GM23338 (cell line): ENCODE results near the gene UBE3C. TPM values are rescaled to one million over a fixed set of nuclear protein-coding genes. Genes with fewer than 3 reads are reported as not detected.
"Not testable (repeated sequence)": the region's sequence is repeated elsewhere in the genome, so short reads cannot be mapped to it uniquely, and the experiment has no call there.

Source experiments
- ATAC-seq: fragments of 200-7000 bp; cut with Tn5 transposase; 3 replicates; pipeline ENCODE4 v1.9.1; 2020
- DNase-seq: peaks from one replicate; pipeline ENCODE4 v3.0.0-alpha.2; 2015; ENCODE audit warnings: low spot score
- H2AFZ ChIP-seq: fragments of 200-600 bp; sonication (generic); 2 replicates; pipeline ENCODE4 v1.8.0; 2016; ENCODE audit warnings: antibody characterized with exemption, mild to moderate bottlenecking, moderate library complexity
- H3F3A ChIP-seq: fragments of 200-600 bp; sonication (generic); replicated peaks from 2 replicates; pipeline ENCODE4 v1.8.0; 2017; ENCODE audit warnings: antibody characterized with exemption, mixed run types, low read depth
- H3K27ac ChIP-seq: fragments of 200-600 bp; sonication (generic); 2 replicates; pipeline ENCODE4 v1.6.1; 2016; ENCODE audit warnings: low read depth
- H3K27me3 ChIP-seq: fragments of 200-600 bp; sonication (generic); 2 replicates; pipeline ENCODE4 v1.8.0; 2016; ENCODE audit warnings: mild to moderate bottlenecking, mixed run types, moderate library complexity; ENCODE audit not compliant: insufficient read depth
- H3K36me3 ChIP-seq: fragments of 200-600 bp; sonication (generic); 2 replicates; pipeline ENCODE4 v1.8.0; 2016; ENCODE audit warnings: mild to moderate bottlenecking; ENCODE audit not compliant: insufficient read depth
- H3K4me1 ChIP-seq: fragments of 200-600 bp; sonication (generic); 2 replicates; pipeline ENCODE4 v1.8.0; 2016; ENCODE audit warnings: mild to moderate bottlenecking, moderate library complexity; ENCODE audit not compliant: insufficient read depth
- H3K4me2 ChIP-seq: fragments of 200-600 bp; sonication (generic); 2 replicates; pipeline ENCODE4 v1.7.1; 2017; ENCODE audit warnings: mixed run types
- H3K4me3 ChIP-seq: fragments of 200-600 bp; sonication (generic); 2 replicates; pipeline ENCODE4 v1.6.1; 2016; ENCODE audit warnings: mixed run types
- H3K79me2 ChIP-seq: fragments of 200-600 bp; sonication (generic); replicated peaks from 2 replicates; pipeline ENCODE4 v1.8.0; 2017; ENCODE audit warnings: mild to moderate bottlenecking; ENCODE audit not compliant: insufficient read depth
- H3K9me2 ChIP-seq: fragments of 200-600 bp; sonication (generic); 2 replicates; pipeline ENCODE4 v1.8.0; 2017; ENCODE audit not compliant: insufficient read depth
- H4K20me1 ChIP-seq: fragments of 200-600 bp; sonication (generic); replicated peaks from 2 replicates; pipeline ENCODE4 v1.8.0; 2017; ENCODE audit warnings: mild to moderate bottlenecking; ENCODE audit not compliant: insufficient read depth
- H3K27ac Mint-ChIP-seq: 2 replicates; pipeline ENCODE4 v1.8.0; 2020; ENCODE audit warnings: inconsistent platforms, mild to moderate bottlenecking, moderate library complexity, mixed read lengths
- H3K27me3 Mint-ChIP-seq: 3 replicates; pipeline ENCODE4 v1.8.0; 2022; ENCODE audit warnings: low read depth, mild to moderate bottlenecking, moderate library complexity, mixed read lengths, inconsistent platforms; ENCODE audit not compliant: insufficient read depth, poor library complexity
- H3K36me3 Mint-ChIP-seq: 3 replicates; pipeline ENCODE4 v1.8.0; 2021; ENCODE audit warnings: low read depth, mild to moderate bottlenecking, inconsistent platforms, moderate library complexity, mixed read lengths
- H3K4me1 Mint-ChIP-seq: 3 replicates; pipeline ENCODE4 v1.8.0; 2020; ENCODE audit warnings: mild to moderate bottlenecking, inconsistent platforms, mixed read lengths
- H3K4me3 Mint-ChIP-seq: 3 replicates; pipeline ENCODE4 v1.8.0; 2021; ENCODE audit warnings: moderate library complexity, mild to moderate bottlenecking, inconsistent platforms, mixed read lengths
- H3K9me3 Mint-ChIP-seq: 3 replicates; pipeline ENCODE4 v1.8.0; 2020; ENCODE audit warnings: moderate library complexity, mild to moderate bottlenecking, inconsistent platforms, mixed read lengths
- CTCF ChIP-seq, 2 experiments: fragments of 200-600 bp in 1 of 2; sonication (generic) in 1 of 2; conservative IDR thresholded peaks; 2 replicates each; pipeline versions ENCODE4 v1.5.1 to v1.6.1; 2016 to 2017; ENCODE audit warnings: antibody characterized with exemption in 2 of 2, low read depth in 2 of 2, mild to moderate bottlenecking in 2 of 2, moderate library complexity in 1 of 2
- EZH2phosphoT487 ChIP-seq: fragments of 200-600 bp; sonication (generic); IDR thresholded peaks from one replicate; pipeline ENCODE4 v1.8.1; 2018; ENCODE audit warnings: antibody characterized with exemption; ENCODE audit not compliant: unreplicated experiment
- NANOG ChIP-seq: IDR thresholded peaks from 2 replicates; pipeline ENCODE4 v1.6.1; 2016; ENCODE audit warnings: antibody characterized with exemption, borderline replicate concordance
- REST ChIP-seq: IDR thresholded peaks from one replicate; pipeline ENCODE4 v1.6.1; 2018; ENCODE audit warnings: antibody characterized with exemption; ENCODE audit not compliant: unreplicated experiment
- ZNF114 ChIP-seq: fragments of 250-450 bp; sonication (Bioruptor Pico); IDR thresholded peaks from 2 replicates; pipeline ENCODE4 v1.5.0; 2020; ENCODE audit warnings: mild to moderate bottlenecking, moderate library complexity
- polyA plus RNA-seq: library from polyadenylated mRNA; unstranded; fragments of >200 nt; fragmentation: Nextera tagmentation; extraction: Ambion mirVana; gene quantifications from 2 replicates; pipeline ENCODE4 v1.2.1, GENCODE V29; 2016
- total RNA-seq: library from RNA; depleted of rRNA; stranded (reverse); fragments of >200 nt; shearing (Covaris generic); gene quantifications from 2 replicates; pipeline ENCODE4 v1.2.3, GENCODE V29; 2014

UBE3C gene
- total and polyA plus RNA-seq, 2 experiments from 2014 or later = 16.8 to 76.9 TPM

GRCh38 chr7:157129907-157130460, 8.7 kb upstream of the UBE3C start:
- Mint-ChIP-seq H3K4me3 (no peak overlapping the region), H3K9me3 (no peaks in the 10 kb centered on the region), H3K4me1 (no peaks in the 10 kb centered on the region), H3K36me3 (no peaks in the 10 kb centered on the region), H3K27ac (no peak overlapping the region), H3K27me3 (peaks cover 7% of the 10 kb centered on the region)
- no peaks in the 10 kb centered on the region for H3K79me2 ChIP-seq
- no peaks in the 10 kb centered on the region for H3F3A ChIP-seq
- H3K4me1 ChIP-seq = no peaks in the 10 kb centered on the region
- no peak overlapping the region for H3K27ac ChIP-seq
- no peaks in the 10 kb centered on the region for H3K9me2 ChIP-seq
- no peak overlapping the region for H2AFZ ChIP-seq
- no peak overlapping the region for H3K4me2 ChIP-seq
- no peak for TF ChIP-seq CTCF (conservative IDR thresholded peaks at IDR 0.05; ENCODE audit: low read depth in 2 of 2)
- H4K20me1 ChIP-seq = no peaks in the 10 kb centered on the region
- no peaks in the 10 kb centered on the region for H3K27me3 ChIP-seq
- H3K36me3 ChIP-seq = no peaks in the 10 kb centered on the region
- ATAC-seq = no peak
- H3K4me3 ChIP-seq = no peak overlapping the region
- DNase-seq = no peak

- not testable (repeated sequence) for H4K20me1 ChIP-seq, H3K27ac ChIP-seq
Observed at GRCh38 chr7:157130849-157131248, 7.9 kb upstream of the UBE3C start.

GRCh38 chr7:157132796-157133195, 5.9 kb upstream of the UBE3C start:
- Histone ChIP-seq H3F3A (no peaks in the 10 kb centered on the region), H3K36me3 (no peaks in the 10 kb centered on the region), H3K4me2 (no peak overlapping the region), H3K9me2 (no peaks in the 10 kb centered on the region), H3K27me3 (no peaks in the 10 kb centered on the region), H3K4me3 (no peak overlapping the region), H3K4me1 (no peaks in the 10 kb centered on the region), H3K79me2 (no peaks in the 10 kb centered on the region), H4K20me1 (no peaks in the 10 kb centered on the region), H3K27ac (no peak overlapping the region), H2AFZ (no peak overlapping the region)
- H3K27ac Mint-ChIP-seq = no peak overlapping the region
- ATAC-seq (no peak), DNase-seq (no peak)
- no peaks in the 10 kb centered on the region for H3K9me3 Mint-ChIP-seq
- no peak overlapping the region for H3K4me3 Mint-ChIP-seq
- H3K4me1 Mint-ChIP-seq = peaks cover 4% of the 10 kb centered on the region
- no peaks in the 10 kb centered on the region for H3K36me3 Mint-ChIP-seq
- TF ChIP-seq ZNF114 (CRISPR knock-in tag) = no peak
- TF ChIP-seq EZH2phosphoT487 = no peak
- no peak for TF ChIP-seq REST
- no peak for TF ChIP-seq NANOG
- peaks cover 7% of the 10 kb centered on the region for H3K27me3 Mint-ChIP-seq

More at GRCh38 chr7:157130849-157131248, 7.9 kb upstream of the UBE3C start:
- H3K27me3 ChIP-seq, H3K36me3 ChIP-seq, H3K4me2 ChIP-seq, H3F3A ChIP-seq, ATAC-seq, H3K79me2 ChIP-seq, H3K36me3 Mint-ChIP-seq, H3K9me3 Mint-ChIP-seq, H2AFZ ChIP-seq, H3K9me2 ChIP-seq, DNase-seq, H3K4me1 Mint-ChIP-seq, H3K4me3 ChIP-seq, H3K27me3 Mint-ChIP-seq, H3K4me1 ChIP-seq, H3K4me3 Mint-ChIP-seq, H3K27ac Mint-ChIP-seq: not testable (repeated sequence)
